T-cell (primary cell): ENCODE results near the gene COL13A1. TPM values are rescaled to one million over a fixed set of nuclear protein-coding genes. Genes with fewer than 3 reads are reported as not detected.

Experiments
- ATAC-seq, 4 experiments: fragments of 200-7000 bp in 3 of 4; fragments of 150-1000 bp in 1 of 4; cut with Tn5 transposase; replicated peaks in 1 of 4; 1 replicate in 3 of 4; 2 replicates in 1 of 4; pipeline ENCODE4 v1.10.0; 2021; ENCODE audit warnings: moderate library complexity in 3 of 4, mild to moderate bottlenecking in 2 of 4, moderate number of reproducible peaks in 1 of 4
- CTCF ChIA-PET, 2 donors: fragments of 300-600 bp; sonication (Branson Sonifier 250); formaldehyde crosslinking; loops; one replicate each; lab custom pipeline; 2022; ENCODE audit warnings: antibody characterized with exemption in 2 of 2; lab: Charles Lee
- POLR2A ChIA-PET, 2 donors: fragments of 300-600 bp; sonication (Branson Sonifier 250); formaldehyde crosslinking; loops; one replicate each; lab custom pipeline; 2022; ENCODE audit warnings: antibody characterized with exemption in 2 of 2; lab: Charles Lee
- DNase-seq, 35 experiments: peaks; one replicate each; pipeline versions ENCODE4 v3.0.0 to v3.0.0-alpha.2; 2013 to 2023
- H3K27ac ChIP-seq: one replicate; pipeline ENCODE4 v1.5.1; 2013; ENCODE audit warnings: low read length
- H3K27me3 ChIP-seq, 2 experiments: replicated peaks in 1 of 2; 1 replicate in 1 of 2; 2 replicates in 1 of 2; pipeline versions ENCODE4 v1.6.1 to v1.7.0; 2013; ENCODE audit warnings: low read length in 1 of 2, mixed read lengths in 1 of 2; ENCODE audit not compliant: control insufficient read depth in 2 of 2, insufficient read depth in 2 of 2; ENCODE audit errors: extremely low read depth in 1 of 2
- H3K36me3 ChIP-seq, 2 donors: 1 replicate in 1 of 2; 2 replicates in 1 of 2; pipeline versions ENCODE4 v1.6.1 to v1.7.0; 2013; ENCODE audit warnings: low read length in 1 of 2; ENCODE audit not compliant: control insufficient read depth in 2 of 2, insufficient read depth in 1 of 2; ENCODE audit errors: extremely low read depth in 1 of 2
- H3K4me1 ChIP-seq, 2 experiments: 1 replicate in 1 of 2; 2 replicates in 1 of 2; pipeline versions ENCODE4 v1.6.1 to v1.7.0; 2013; ENCODE audit warnings: low read length in 2 of 2, mixed read lengths in 1 of 2; ENCODE audit not compliant: insufficient read depth in 2 of 2, control insufficient read depth in 1 of 2; ENCODE audit errors: extremely low read depth in 1 of 2
- H3K4me3 ChIP-seq, 2 donors: 1 replicate in 1 of 2; 2 replicates in 1 of 2; pipeline versions ENCODE4 v1.5.1 to v1.7.0; 2013; ENCODE audit warnings: mild to moderate bottlenecking in 2 of 2, low read length in 1 of 2, moderate library complexity in 1 of 2; ENCODE audit not compliant: control insufficient read depth in 1 of 2; ENCODE audit errors: extremely low read depth in 1 of 2
- H3K9me3 ChIP-seq: 2 replicates; pipeline ENCODE4 v1.7.0; 2013
- H3K27ac Mint-ChIP-seq, 2 donors: one replicate each; pipeline ENCODE4 v1.8.0; 2020 to 2021; ENCODE audit warnings: mild to moderate bottlenecking in 2 of 2, mixed read lengths in 2 of 2
- H3K27me3 Mint-ChIP-seq, 2 donors: one replicate each; pipeline ENCODE4 v1.8.0; 2021 to 2022; ENCODE audit warnings: mixed read lengths in 2 of 2
- H3K36me3 Mint-ChIP-seq: one replicate; pipeline ENCODE4 v1.8.0; 2021; ENCODE audit warnings: mixed read lengths
- H3K4me1 Mint-ChIP-seq, 3 donors: one replicate each; pipeline ENCODE4 v1.8.0; 2020 to 2022; ENCODE audit warnings: mixed read lengths in 3 of 3, mild to moderate bottlenecking in 1 of 3
- H3K4me3 Mint-ChIP-seq, 3 donors: one replicate each; pipeline ENCODE4 v1.8.0; 2020 to 2022; ENCODE audit warnings: mild to moderate bottlenecking in 3 of 3, mixed read lengths in 3 of 3, moderate library complexity in 3 of 3
- H3K9me3 Mint-ChIP-seq, 3 donors: one replicate each; pipeline ENCODE4 v1.8.0; 2020 to 2022; ENCODE audit warnings: mixed read lengths in 3 of 3
- WGBS: methylation state at CpG from one replicate; pipeline ENCODE4 v1.1.5; 2013; ENCODE audit warnings: missing lambda C conversion rate; ENCODE audit not compliant: insufficient coverage; 5-methylcytosine and 5-hydroxymethylcytosine counted together
- total RNA-seq, 35 experiments: library from RNA in 6 of 35; stranded (reverse) in 6 of 35; fragments of 120-200 nt in 1 of 35; gene quantifications; one replicate each; pipeline versions ENCODE4 v1.2.1 to v1.2.4 and lab custom pipeline; 2013 to 2026

Gene COL13A1
- total RNA-seq, 5 donors from 2014 or later (not counting 1 experiment from before 2014, with no cell fraction given): 0.09 TPM; not detected in 4

GRCh38 chr10:69963178-69963834 is 161.6 kb downstream of the COL13A1 start:
- Histone ChIP-seq H3K9me3 (no peaks in the 10 kb centered on the region), H3K27me3 (peaks cover 0 to 47% of the 10 kb centered on the region in 2 experiments), H3K36me3 (no peaks in the 10 kb centered on the region), H3K4me3 (no peak overlapping the region), H3K27ac (no peak overlapping the region), H3K4me1 (no peaks in the 10 kb centered on the region)
- Mint-ChIP-seq H3K27me3 (peaks cover 27 to 29% of the 10 kb centered on the region in 2 donors), H3K4me1 (no peaks in the 10 kb centered on the region), H3K36me3 (no peaks in the 10 kb centered on the region), H3K27ac (no peak overlapping the region), H3K4me3 (no peak overlapping the region), H3K9me3 (no peaks in the 10 kb centered on the region)
- POLR2A ChIA-PET: no interaction called here
- ATAC-seq (no peak), DNase-seq (no peak)
- WGBS: 75% methylated on average over 4 of the region's 7 CpGs
- CTCF ChIA-PET: no interaction called here

- peaks cover 26 to 31% of the 10 kb centered on the region in 2 donors for H3K27me3 Mint-ChIP-seq
Measured at GRCh38 chr10:69963835-69964710, 162.4 kb downstream of the COL13A1 start.

GRCh38 chr10:69965086-69965485 is 163.4 kb downstream of the COL13A1 start:
- DNase-seq (no peak), ATAC-seq (no peak)
- Histone ChIP-seq H3K27ac (no peak overlapping the region), H3K4me3 (no peak overlapping the region), H3K4me1 (no peaks in the 10 kb centered on the region), H3K9me3 (no peaks in the 10 kb centered on the region), H3K36me3 (no peaks in the 10 kb centered on the region), H3K27me3 (peaks cover 0 to 47% of the 10 kb centered on the region in 2 experiments)
- Mint-ChIP-seq H3K27ac (no peak overlapping the region), H3K4me1 (no peaks in the 10 kb centered on the region), H3K36me3 (no peaks in the 10 kb centered on the region), H3K4me3 (no peak overlapping the region), H3K27me3 (peaks cover 26 to 30% of the 10 kb centered on the region in 2 donors), H3K9me3 (no peaks in the 10 kb centered on the region)
- POLR2A ChIA-PET: no interaction called here
- 50% methylated on average over 1 of the region's 3 CpGs for WGBS
- CTCF ChIA-PET: no interaction called here

More at GRCh38 chr10:69963835-69964710, 162.4 kb downstream of the COL13A1 start:
- ChIA-PET POLR2A (no interaction called here), CTCF (no interaction called here)
- no peak overlapping the region for H3K27ac Mint-ChIP-seq
- H3K9me3 ChIP-seq: no peaks in the 10 kb centered on the region
- no peaks in the 10 kb centered on the region for H3K9me3 Mint-ChIP-seq
- WGBS: 86% methylated on average over 9 of the region's 13 CpGs
- H3K4me1 Mint-ChIP-seq: no peaks in the 10 kb centered on the region
- DNase-seq: no peak
- no peaks in the 10 kb centered on the region for H3K36me3 Mint-ChIP-seq
- no peaks in the 10 kb centered on the region for H3K4me1 ChIP-seq
- no peak for ATAC-seq
- peaks cover 0 to 47% of the 10 kb centered on the region in 2 experiments for H3K27me3 ChIP-seq
- no peak overlapping the region for H3K27ac ChIP-seq
- H3K4me3 Mint-ChIP-seq: no peak overlapping the region
- no peaks in the 10 kb centered on the region for H3K36me3 ChIP-seq
- H3K4me3 ChIP-seq: no peak overlapping the region

GRCh38 chr10:69965919-69966662 is 164.4 kb downstream of the COL13A1 start:
- H3K27ac ChIP-seq: no peak overlapping the region
- peaks cover 0 to 47% of the 10 kb centered on the region in 2 experiments for H3K27me3 ChIP-seq
- ChIA-PET POLR2A (no interaction called here), CTCF (no interaction called here)
- no peaks in the 10 kb centered on the region for H3K36me3 ChIP-seq
- no peak overlapping the region for H3K4me3 ChIP-seq
- Mint-ChIP-seq H3K4me1 (no peaks in the 10 kb centered on the region), H3K36me3 (no peaks in the 10 kb centered on the region), H3K4me3 (no peak overlapping the region), H3K9me3 (no peaks in the 10 kb centered on the region), H3K27me3 (peaks cover 26 to 32% of the 10 kb centered on the region in 2 donors), H3K27ac (no peak overlapping the region)
- 82% methylated on average over 8 of the region's 14 CpGs for WGBS
- no peak for ATAC-seq
- H3K9me3 ChIP-seq: no peaks in the 10 kb centered on the region
- no peak for DNase-seq
- no peaks in the 10 kb centered on the region for H3K4me1 ChIP-seq

GRCh38 chr10:69968830-69969229 is 167.1 kb downstream of the COL13A1 start:
- 17% methylated on average over 1 of the region's 3 CpGs for WGBS
- DNase-seq (no peak), ATAC-seq (no peak)
- Histone ChIP-seq H3K27me3 (peaks cover 0 to 25% of the 10 kb centered on the region in 2 experiments), H3K4me3 (no peak overlapping the region), H3K9me3 (no peaks in the 10 kb centered on the region), H3K36me3 (no peaks in the 10 kb centered on the region), H3K27ac (no peak overlapping the region), H3K4me1 (no peaks in the 10 kb centered on the region)
- H3K27ac Mint-ChIP-seq: no peak overlapping the region
- ChIA-PET CTCF (no interaction called here), POLR2A (no interaction called here)
- no peaks in the 10 kb centered on the region for H3K36me3 Mint-ChIP-seq
- no peaks in the 10 kb centered on the region for H3K9me3 Mint-ChIP-seq
- peaks cover 20 to 30% of the 10 kb centered on the region in 2 donors for H3K27me3 Mint-ChIP-seq
- H3K4me3 Mint-ChIP-seq: no peak overlapping the region
- H3K4me1 Mint-ChIP-seq: no peaks in the 10 kb centered on the region

- Histone ChIP-seq H3K27me3 (peaks cover 0 to 15% of the 10 kb centered on the region in 2 experiments), H3K27ac (no peak overlapping the region), H3K4me3 (no peak overlapping the region), H3K4me1 (no peaks in the 10 kb centered on the region), H3K9me3 (no peaks in the 10 kb centered on the region), H3K36me3 (no peaks in the 10 kb centered on the region)
- Mint-ChIP-seq H3K27ac (no peak overlapping the region), H3K36me3 (no peaks in the 10 kb centered on the region), H3K27me3 (peaks cover 20 to 37% of the 10 kb centered on the region in 2 donors), H3K4me3 (no peak overlapping the region), H3K9me3 (no peaks in the 10 kb centered on the region), H3K4me1 (no peaks in the 10 kb centered on the region)
- no peak for ATAC-seq
- 89% methylated on average over 1 of the region's 3 CpGs for WGBS
- no peak for DNase-seq
- POLR2A ChIA-PET: no interaction called here
- CTCF ChIA-PET: interaction anchor here in 1 of 2 donors (0.9 kb wide), 1 partner anchor 12 kb away, joined by 3 read pairs; no protein-coding TSS in a partner anchor
Measured at GRCh38 chr10:69969977-69970376, 168.3 kb downstream of the COL13A1 start.
